Mammary epithelial cell (primary cell): ENCODE results near the gene NEK4.

Experiments
- EZH2 ChIP-seq: IDR thresholded peaks from 2 replicates; pipeline ENCODE4 v1.6.1; 2012; ENCODE audit warnings: low read length, inconsistent platforms, borderline replicate concordance
- TF ChIP-seq, protein P1 (sequence below), 2 donors: IDR thresholded peaks in 1 of 2; conservative IDR thresholded peaks in 1 of 2; 2 replicates each; pipeline ENCODE4 v1.5.1; 2011 to 2012; ENCODE audit warnings: inconsistent platforms in 2 of 2, low read length in 2 of 2, mild to moderate bottlenecking in 2 of 2, control low read depth in 1 of 2, low read depth in 1 of 2; ENCODE audit not compliant: insufficient read depth in 1 of 2; ENCODE audit errors: extremely low read depth in 1 of 2

DNA sequence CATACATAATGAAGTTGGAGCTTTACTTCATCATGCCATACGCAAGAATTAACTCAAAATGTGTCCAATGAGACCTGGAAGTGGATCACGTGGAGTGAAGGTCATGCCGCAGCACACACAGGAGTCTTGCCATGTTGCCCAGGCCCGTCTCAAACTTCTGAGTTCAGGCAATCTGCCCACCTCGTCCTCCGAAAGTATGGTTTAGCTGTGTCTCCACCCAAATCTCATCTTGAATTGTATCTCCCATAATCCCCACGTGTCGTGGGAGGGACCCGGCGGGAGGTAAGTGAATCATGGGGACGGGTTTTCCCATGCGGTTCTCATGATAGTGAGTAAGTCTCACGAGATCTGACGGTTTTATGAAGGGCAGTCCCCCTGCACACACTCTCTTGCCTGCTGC is 39.1 kb downstream of the NEK4 start:
- TF ChIP-seq, protein P1, sequence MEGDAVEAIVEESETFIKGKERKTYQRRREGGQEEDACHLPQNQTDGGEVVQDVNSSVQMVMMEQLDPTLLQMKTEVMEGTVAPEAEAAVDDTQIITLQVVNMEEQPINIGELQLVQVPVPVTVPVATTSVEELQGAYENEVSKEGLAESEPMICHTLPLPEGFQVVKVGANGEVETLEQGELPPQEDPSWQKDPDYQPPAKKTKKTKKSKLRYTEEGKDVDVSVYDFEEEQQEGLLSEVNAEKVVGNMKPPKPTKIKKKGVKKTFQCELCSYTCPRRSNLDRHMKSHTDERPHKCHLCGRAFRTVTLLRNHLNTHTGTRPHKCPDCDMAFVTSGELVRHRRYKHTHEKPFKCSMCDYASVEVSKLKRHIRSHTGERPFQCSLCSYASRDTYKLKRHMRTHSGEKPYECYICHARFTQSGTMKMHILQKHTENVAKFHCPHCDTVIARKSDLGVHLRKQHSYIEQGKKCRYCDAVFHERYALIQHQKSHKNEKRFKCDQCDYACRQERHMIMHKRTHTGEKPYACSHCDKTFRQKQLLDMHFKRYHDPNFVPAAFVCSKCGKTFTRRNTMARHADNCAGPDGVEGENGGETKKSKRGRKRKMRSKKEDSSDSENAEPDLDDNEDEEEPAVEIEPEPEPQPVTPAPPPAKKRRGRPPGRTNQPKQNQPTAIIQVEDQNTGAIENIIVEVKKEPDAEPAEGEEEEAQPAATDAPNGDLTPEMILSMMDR (conservative IDR thresholded peaks at IDR 0.05 in 1 of 2, IDR thresholded peaks at IDR 0.05 in 1 of 2; ENCODE audit: extremely low read depth in 1 of 2, insufficient read depth in 1 of 2, low read depth in 1 of 2, low read length in 2 of 2): no peak
- TF ChIP-seq EZH2: no peak
